ENCODE measurements around the gene ZDBF2. TPM values are rescaled to one million over a fixed set of nuclear protein-coding genes. Genes with fewer than 3 reads are reported as not detected.

Gene ZDBF2
- total RNA-seq, 1 donor from 2014 or later = 40.9 TPM

DNA sequence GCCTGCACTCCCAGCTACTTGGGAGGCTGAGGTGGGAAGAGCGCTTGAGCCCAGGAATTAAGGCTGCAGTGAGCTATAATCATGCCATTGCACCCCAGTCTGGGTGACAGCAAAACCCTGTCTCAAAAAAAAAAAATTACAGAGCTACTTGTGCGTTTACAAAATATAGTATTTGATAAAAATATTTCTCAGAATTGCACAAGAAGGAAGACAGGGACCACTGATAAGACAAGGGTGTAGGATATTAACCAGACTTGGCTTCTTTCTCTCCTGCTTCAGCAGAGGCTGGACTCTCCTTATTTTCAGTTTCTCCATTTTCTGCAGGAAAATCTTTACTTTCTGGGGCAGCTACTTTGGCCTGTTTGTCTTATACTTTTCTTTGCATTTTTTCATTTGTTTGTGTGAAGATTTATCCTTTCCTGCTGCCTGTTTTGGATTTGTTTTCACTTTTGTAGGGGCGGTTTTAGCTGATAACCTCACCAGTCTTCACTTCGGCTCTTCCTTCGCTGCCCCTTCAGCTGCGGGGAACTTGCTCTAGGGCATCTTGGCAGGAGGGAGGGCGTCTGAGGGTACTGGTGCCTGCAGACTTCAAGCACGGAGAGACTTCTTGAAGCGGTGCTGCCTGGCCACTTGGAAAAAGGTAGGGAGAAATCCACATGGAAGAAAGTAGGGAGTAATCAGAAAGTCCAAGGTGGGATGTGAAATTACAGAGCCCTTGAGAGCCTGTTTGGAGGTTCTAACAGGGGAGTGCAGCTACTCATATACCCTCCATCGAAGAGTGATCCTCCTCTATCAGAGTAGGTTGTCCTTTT, 14.9 kb upstream of the ZDBF2 start:
- no peak overlapping the region for H3K4me3 Mint-ChIP-seq (ENCODE audit: unreplicated experiment)

DNA sequence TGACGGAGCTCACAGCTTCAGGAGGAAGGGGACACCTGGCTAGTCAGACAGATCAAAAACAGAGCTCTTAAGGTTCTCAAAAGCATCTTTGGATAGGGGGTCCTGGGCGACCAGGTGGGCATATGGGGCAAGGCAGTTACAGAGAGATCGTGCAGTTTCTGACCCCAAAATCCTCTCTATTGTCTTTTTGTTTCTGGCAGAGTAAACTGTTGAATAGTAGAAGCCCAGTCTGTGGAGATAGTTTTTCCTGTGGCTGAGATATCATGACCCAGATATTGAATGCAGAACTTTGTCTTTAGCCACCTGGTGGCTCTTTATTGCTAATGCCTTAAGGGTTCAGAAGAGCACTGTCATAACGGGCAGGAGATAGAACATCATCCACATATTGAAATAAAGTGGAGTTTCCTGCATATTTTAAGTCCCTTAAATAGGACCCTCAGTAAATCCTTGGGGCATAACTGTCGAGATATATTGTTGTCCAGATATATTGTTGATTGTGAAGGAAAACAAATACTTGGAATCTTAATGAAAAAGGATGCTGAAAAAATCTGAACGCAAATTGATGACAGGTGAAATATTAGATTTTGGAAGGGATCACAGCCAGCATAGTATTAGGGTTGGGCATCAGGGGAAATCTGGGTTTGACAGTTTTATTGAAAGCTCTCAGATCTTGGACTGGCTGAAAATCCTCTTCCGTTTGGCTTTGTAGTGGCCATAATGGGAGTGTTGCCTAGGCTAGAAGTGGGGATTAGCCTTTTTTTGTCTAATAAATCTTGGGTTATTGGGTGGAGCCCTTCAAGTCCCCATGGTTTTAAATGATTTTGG, 14.1 kb upstream of the ZDBF2 start:
- H3K27me3 Mint-ChIP-seq (ENCODE audit: low read depth, unreplicated experiment) = peaks cover 21% of the 10 kb centered on the region
- Histone ChIP-seq H3K27me3 (ENCODE audit: insufficient read depth, low read length) (peaks cover 82% of the 10 kb centered on the region), H2AFZ (ENCODE audit: low read depth, low read length) (no peak overlapping the region)

More for the DNA sequence above, 14.9 kb upstream of the ZDBF2 start:
- H3K4me1 ChIP-seq (ENCODE audit: insufficient read depth, low read length) = no peaks in the 10 kb centered on the region
- DNase-seq (ENCODE audit: low read depth) (no peak), FAIRE-seq (no peak)
- H3K9me3 ChIP-seq (ENCODE audit: insufficient read depth, low read depth, low read length) = no peaks in the 10 kb centered on the region
- no peaks in the 10 kb centered on the region for H3K79me2 ChIP-seq (ENCODE audit: insufficient read depth, low read length)
- peaks cover 1% of the 10 kb centered on the region for H3K9me3 Mint-ChIP-seq (ENCODE audit: unreplicated experiment)
- no peak overlapping the region for H3K4me2 ChIP-seq (ENCODE audit: low read length)
- no peak overlapping the region for H3K27ac Mint-ChIP-seq (ENCODE audit: unreplicated experiment)
- peaks cover 76% of the 10 kb centered on the region for H3K27me3 ChIP-seq (ENCODE audit: insufficient read depth, low read length)
- TF ChIP-seq, protein P1, sequence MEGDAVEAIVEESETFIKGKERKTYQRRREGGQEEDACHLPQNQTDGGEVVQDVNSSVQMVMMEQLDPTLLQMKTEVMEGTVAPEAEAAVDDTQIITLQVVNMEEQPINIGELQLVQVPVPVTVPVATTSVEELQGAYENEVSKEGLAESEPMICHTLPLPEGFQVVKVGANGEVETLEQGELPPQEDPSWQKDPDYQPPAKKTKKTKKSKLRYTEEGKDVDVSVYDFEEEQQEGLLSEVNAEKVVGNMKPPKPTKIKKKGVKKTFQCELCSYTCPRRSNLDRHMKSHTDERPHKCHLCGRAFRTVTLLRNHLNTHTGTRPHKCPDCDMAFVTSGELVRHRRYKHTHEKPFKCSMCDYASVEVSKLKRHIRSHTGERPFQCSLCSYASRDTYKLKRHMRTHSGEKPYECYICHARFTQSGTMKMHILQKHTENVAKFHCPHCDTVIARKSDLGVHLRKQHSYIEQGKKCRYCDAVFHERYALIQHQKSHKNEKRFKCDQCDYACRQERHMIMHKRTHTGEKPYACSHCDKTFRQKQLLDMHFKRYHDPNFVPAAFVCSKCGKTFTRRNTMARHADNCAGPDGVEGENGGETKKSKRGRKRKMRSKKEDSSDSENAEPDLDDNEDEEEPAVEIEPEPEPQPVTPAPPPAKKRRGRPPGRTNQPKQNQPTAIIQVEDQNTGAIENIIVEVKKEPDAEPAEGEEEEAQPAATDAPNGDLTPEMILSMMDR (IDR thresholded peaks at IDR 0.05; ENCODE audit: insufficient read depth, low read depth, low read length) = no peak
- TF ChIP-seq EZH2 (IDR thresholded peaks at IDR 0.05; ENCODE audit: insufficient read depth, low read length) = no peak
- H3K27me3 Mint-ChIP-seq (ENCODE audit: low read depth, unreplicated experiment) = peaks cover 14% of the 10 kb centered on the region
- H3K27ac ChIP-seq (ENCODE audit: low read depth, low read length) = no peak overlapping the region
- H3K4me3 ChIP-seq (ENCODE audit: insufficient read depth, low read depth, low read length) = no peak overlapping the region
- no peaks in the 10 kb centered on the region for H3K36me3 ChIP-seq (ENCODE audit: insufficient read depth, low read length)
- H3K4me1 Mint-ChIP-seq (ENCODE audit: low read depth, unreplicated experiment) = no peaks in the 10 kb centered on the region
- H3K36me3 Mint-ChIP-seq (ENCODE audit: low read depth, unreplicated experiment) = no peaks in the 10 kb centered on the region
- H3K9ac ChIP-seq (ENCODE audit: low read length) = no peak overlapping the region
- H2AFZ ChIP-seq (ENCODE audit: low read depth, low read length) = no peak overlapping the region
- H4K20me1 ChIP-seq (ENCODE audit: insufficient read depth, low read length) = no peaks in the 10 kb centered on the region

More for the DNA sequence above, 14.1 kb upstream of the ZDBF2 start:
- Histone ChIP-seq H3K9ac (ENCODE audit: low read length) (no peak overlapping the region), H3K4me2 (ENCODE audit: low read length) (no peak overlapping the region), H3K79me2 (ENCODE audit: insufficient read depth, low read length) (no peaks in the 10 kb centered on the region), H3K4me1 (ENCODE audit: insufficient read depth, low read length) (no peaks in the 10 kb centered on the region), H4K20me1 (ENCODE audit: insufficient read depth, low read length) (no peaks in the 10 kb centered on the region), H3K4me3 (ENCODE audit: insufficient read depth, low read depth, low read length) (no peak overlapping the region), H3K9me3 (ENCODE audit: insufficient read depth, low read depth, low read length) (no peaks in the 10 kb centered on the region), H3K27ac (ENCODE audit: low read depth, low read length) (no peak overlapping the region), H3K36me3 (ENCODE audit: insufficient read depth, low read length) (no peaks in the 10 kb centered on the region)
- H3K27ac Mint-ChIP-seq (ENCODE audit: unreplicated experiment) = no peak overlapping the region
- peaks cover 1% of the 10 kb centered on the region for H3K9me3 Mint-ChIP-seq (ENCODE audit: unreplicated experiment)
- H3K4me1 Mint-ChIP-seq (ENCODE audit: low read depth, unreplicated experiment) = no peaks in the 10 kb centered on the region
- TF ChIP-seq EZH2 (IDR thresholded peaks at IDR 0.05; ENCODE audit: insufficient read depth, low read length) = no peak
- TF ChIP-seq, protein P1 (IDR thresholded peaks at IDR 0.05; ENCODE audit: insufficient read depth, low read depth, low read length) = peak; percentile 50
- DNase-seq (ENCODE audit: low read depth) (no peak), FAIRE-seq (no peak)
- no peaks in the 10 kb centered on the region for H3K36me3 Mint-ChIP-seq (ENCODE audit: low read depth, unreplicated experiment)
- no peak overlapping the region for H3K4me3 Mint-ChIP-seq (ENCODE audit: unreplicated experiment)

All from astrocyte (in vitro differentiated cells and primary cell).